ENCODE data around the gene MGST3.

MGST3 gene

GRCh38 chr1:165612062-165612461, 19.0 kb upstream of the MGST3 start:
- H3K4me3 ChIP-seq (replicated peaks; ENCODE audit: low read depth, low read length): no peak overlapping the region
- TF ChIP-seq CTCF (IDR thresholded peaks at IDR 0.05; ENCODE audit: low read depth, low read length, missing control alignments): no peak
- no peak for DNase-seq (ENCODE audit: extremely low read depth, low read depth)

GRCh38 chr1:165616054-165616612, 14.9 kb upstream of the MGST3 start:
- TF ChIP-seq CTCF (IDR thresholded peaks at IDR 0.05; ENCODE audit: low read depth, low read length, missing control alignments): no peak

GRCh38 chr1:165616987-165617546, 14.0 kb upstream of the MGST3 start:
- no peak for DNase-seq (ENCODE audit: extremely low read depth, low read depth)
- H3K4me3 ChIP-seq (replicated peaks; ENCODE audit: low read depth, low read length): no peak overlapping the region
- no peak for TF ChIP-seq CTCF (IDR thresholded peaks at IDR 0.05; ENCODE audit: low read depth, low read length, missing control alignments)

More at GRCh38 chr1:165616054-165616612, 14.9 kb upstream of the MGST3 start:
- no peak for DNase-seq (ENCODE audit: extremely low read depth, low read depth)
- no peak overlapping the region for H3K4me3 ChIP-seq (replicated peaks; ENCODE audit: low read depth, low read length)

- H3K4me3 ChIP-seq (replicated peaks; ENCODE audit: low read depth, low read length): no peak overlapping the region
- TF ChIP-seq CTCF (IDR thresholded peaks at IDR 0.05; ENCODE audit: low read depth, low read length, missing control alignments): no peak
- no peak for DNase-seq (ENCODE audit: extremely low read depth, low read depth)
Measured at GRCh38 chr1:165619647-165620151, 11.3 kb upstream of the MGST3 start.

- DNase-seq (ENCODE audit: extremely low read depth, low read depth): no peak
- TF ChIP-seq CTCF (IDR thresholded peaks at IDR 0.05; ENCODE audit: low read depth, low read length, missing control alignments): no peak
- no peak overlapping the region for H3K4me3 ChIP-seq (replicated peaks; ENCODE audit: low read depth, low read length)
Measured at GRCh38 chr1:165623624-165624023, 7.4 kb upstream of the MGST3 start.

GRCh38 chr1:165624441-165624840, 6.6 kb upstream of the MGST3 start:
- TF ChIP-seq CTCF (IDR thresholded peaks at IDR 0.05; ENCODE audit: low read depth, low read length, missing control alignments): no peak
- no peak for DNase-seq (ENCODE audit: extremely low read depth, low read depth)
- H3K4me3 ChIP-seq (replicated peaks; ENCODE audit: low read depth, low read length): no peak overlapping the region
